Dedifferentiated amniotic fluid mesenchymal stem cell (primary cell): Measurements from ENCODE around the gene VN1R5.
"Not testable (repeated sequence)": the region's sequence is repeated elsewhere in the genome, so short reads cannot be mapped to it uniquely, and the experiment has no call there.

Experiments
- DNase-seq: peaks from one replicate; pipeline ENCODE4 v3.0.0-alpha.2; 2016; ENCODE audit errors: extremely low spot score

Gene VN1R5

DNA sequence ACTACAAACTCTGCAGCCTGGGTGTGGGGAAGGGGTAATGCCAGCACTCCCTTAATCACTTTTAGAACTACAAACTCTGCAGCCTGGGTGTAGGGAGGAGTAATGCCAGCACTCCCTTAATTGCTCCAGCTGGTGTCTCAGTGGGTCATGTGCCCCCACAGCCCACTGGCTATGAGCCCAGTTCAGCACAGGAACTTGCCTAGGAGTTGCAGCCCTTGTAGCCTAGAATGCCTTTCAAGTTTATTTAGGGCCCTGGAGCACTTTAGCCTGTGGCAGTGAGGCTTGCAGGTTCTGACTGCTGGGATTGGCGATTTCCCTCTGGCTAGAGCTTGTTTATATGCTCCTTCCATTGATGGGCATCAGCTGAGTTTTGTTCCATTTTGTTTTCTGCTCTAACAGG is 17.1 kb downstream of the VN1R5 start:
- DNase-seq = no peak

DNA sequence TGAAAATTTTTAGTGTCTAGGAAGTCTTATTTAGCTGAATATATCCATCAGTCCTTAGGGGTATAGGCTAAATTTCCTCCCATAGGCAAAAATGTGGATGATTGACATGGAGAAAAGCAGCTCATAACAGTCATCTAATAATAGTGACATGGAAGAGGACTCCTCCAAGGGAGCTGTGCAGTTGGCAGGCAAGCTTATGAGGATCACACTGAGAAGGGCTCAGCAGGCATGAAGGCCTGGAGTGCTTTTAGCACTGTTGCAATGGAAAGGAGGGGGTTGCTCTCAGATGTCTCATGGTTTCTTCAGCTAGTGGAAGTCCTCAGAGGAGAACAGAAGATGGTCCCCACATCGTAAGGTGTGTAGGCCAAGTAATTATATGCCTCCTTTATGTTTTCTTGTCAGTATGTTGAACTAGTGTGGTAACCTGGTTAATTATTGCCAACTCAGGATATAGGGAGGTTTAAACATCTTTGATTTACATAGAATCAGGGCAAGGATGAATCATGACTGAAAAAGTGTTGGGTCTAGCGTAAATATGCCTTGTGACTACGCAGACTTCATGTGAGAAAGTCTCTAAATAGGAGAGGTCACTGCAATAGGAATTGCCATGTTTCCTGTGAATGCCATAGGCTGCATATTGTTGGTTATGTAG is 18.9 kb downstream of the VN1R5 start:
- DNase-seq = no peak

DNA sequence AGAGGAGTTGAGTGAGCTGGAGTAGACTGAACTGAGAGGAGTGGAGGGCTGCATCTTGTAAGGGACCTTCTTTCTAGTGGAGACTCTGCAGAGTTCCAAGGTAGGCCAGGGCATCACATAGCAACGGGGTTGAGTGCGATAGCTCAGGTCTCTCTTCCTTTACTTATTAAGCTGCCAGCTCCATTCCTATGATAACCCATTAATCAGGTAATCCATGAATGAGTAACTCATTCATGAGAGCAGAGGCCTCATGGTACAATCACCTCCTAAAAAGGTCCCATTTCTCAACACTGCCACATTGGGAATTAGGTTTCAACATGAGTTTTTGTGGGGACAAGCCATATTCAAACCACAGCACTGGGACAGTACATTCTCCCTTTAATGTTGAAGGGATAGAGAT is 21.3 kb downstream of the VN1R5 start:
- DNase-seq = no peak

DNA sequence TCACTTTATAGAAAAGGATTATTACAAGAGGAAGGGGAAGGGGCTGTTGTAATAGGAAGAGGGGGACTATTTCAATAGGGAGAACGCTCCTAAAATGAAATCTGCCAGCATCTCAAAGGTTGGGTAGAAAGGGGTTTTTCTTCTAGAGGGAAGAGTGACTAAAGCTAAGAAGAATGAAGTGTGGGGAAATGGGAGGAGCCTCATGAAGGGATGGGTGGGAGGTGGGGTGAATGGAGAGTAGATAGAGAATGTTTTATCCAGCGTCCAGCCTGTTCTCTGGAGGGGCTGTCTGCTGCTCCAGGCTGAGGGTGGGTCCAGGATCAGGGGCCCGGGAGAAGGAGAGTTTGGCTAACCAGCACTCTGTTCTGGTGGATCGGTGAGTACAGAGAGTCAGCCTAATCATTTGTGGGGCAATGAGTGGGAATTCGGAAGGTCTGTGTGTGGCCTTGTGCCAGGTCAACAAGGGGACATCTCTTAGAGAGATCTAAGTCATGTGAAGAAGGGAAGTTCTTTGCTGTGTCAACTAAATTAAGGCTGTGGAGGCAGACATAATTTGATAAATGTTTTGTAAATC is 25.2 kb downstream of the VN1R5 start:
- DNase-seq = no peak

DNA sequence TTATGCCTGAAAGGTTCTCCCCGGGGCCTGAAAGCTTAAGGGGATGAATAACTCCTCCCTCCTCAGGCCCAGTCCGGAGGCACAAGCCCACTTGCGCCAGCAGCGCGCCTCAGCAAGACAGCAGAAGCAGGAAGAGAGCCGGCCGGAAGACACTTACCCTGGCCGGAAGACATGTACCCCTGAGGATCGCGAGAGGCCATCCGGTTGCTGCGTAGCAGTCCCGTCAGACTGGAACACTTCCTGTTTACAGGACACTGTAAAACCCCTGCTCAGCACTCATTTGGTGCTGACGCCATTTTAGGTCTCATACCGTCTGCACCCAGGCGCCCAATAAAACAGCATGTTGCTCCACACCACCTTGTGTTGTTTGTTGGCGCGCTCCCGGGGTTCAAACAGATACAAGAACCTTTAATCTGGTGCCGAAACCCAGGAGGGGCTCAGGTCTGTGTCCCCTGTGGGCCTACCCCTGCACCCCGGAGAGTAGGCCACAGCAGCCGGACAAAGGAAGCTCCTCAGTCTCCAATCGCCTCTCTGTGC is 30.3 kb downstream of the VN1R5 start:
- no peak for DNase-seq

DNA sequence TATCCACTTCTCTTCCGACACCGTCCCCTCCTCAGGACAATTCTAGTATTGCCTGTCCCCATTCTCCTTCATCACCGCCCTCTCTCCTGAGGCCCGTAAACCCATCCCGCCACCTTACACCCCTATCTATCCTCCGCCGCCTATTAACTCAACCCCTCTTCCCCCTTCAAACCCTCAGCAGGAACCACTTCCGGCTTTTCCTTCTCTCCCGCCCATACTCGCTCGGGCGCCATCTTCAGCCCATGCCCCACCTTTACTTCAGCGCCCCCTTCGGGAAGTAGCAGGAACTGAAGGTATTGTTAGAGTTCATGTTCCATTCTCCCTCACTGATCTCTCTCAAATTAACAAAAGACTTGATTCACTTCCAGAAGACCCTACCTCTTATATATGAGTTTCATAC is 31.6 kb downstream of the VN1R5 start:
- DNase-seq = no peak

DNA sequence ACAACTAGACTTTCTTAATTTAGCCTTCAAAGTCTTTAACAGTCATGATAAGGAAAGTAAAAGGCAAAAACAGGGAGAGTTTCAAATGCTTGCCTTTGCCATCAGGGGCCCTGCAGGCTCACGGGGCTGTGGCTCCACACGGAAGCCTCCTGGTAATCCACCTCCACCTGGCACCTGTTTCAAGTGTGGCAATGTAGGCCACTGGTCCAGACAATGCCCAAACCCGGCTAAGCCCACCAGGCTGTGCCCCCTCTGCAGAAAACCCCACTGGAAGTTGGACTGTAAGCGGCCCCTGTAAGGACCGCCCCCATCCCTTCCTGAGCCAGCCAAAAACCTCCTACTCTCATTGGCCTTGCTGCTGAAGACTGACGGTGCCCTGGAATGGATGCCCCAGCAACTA is 32.5 kb downstream of the VN1R5 start:
- no peak for DNase-seq

DNA sequence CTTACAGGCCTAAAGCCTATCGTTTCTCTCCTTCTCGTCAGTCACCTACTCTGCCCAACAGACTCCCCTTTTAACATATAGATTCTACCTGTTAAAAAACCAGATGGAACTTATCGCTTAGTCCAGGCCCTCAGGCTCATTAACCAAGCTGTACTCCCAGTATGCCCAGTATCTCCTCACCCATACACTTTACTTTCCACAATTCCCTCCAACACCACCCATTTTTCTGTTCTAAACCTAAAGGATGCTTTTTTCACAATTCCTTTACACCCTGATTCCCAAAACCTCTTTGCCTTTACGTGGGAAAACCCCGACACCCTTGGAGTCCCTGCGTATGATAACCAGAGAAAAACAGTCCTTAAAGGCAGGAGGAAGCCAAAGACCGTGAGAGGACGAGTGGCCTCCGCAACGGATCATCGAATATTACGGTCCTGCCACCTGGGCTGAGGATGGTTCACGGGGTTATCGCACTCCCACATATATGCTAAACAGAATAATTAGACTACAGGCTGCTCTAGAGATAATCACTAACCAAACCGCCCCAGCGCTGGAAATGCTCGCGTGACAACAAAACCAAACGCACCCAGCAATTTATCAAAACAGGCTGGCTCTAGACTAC is 33.5 kb downstream of the VN1R5 start:
- not testable (repeated sequence) for DNase-seq

DNA sequence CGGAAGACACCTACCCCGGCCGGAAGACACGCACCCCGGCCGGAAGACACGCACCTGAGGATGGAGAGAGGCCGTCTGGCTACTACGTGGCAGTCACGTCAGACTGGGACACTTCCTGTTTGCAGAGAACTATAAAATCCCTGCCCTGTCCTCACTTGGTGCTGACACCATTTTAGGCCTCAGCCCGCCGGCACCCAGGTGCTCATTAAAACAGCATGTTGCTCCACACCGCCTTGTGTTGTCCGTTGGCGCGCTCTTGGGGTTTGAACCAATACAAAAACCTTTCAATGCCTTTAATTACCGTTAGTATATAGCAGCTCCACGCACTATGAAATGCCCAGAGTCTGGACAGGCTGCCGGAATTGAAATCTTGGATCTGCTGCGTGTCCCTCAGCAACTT is 34.7 kb downstream of the VN1R5 start:
- DNase-seq = no peak

DNA sequence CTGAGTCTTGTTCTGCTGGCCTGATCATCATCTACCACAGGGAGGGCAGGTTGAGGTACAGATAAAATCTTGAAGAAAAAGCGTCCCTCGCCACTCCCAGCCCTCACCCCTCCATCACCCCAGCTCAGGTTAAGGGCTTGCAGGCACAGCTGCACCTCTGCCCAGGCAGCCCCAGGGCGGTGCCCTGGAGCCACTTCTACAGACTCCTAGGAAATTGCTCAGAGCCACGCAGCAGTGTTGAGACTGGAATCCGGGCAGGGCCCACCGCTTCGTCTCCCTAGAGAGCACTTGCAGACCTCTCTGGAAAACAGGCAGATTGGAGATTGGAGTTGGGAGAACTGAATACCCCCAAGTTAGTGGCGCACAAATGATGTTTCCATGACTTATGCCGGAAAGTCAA is 35.3 kb downstream of the VN1R5 start:
- DNase-seq = no peak

DNA sequence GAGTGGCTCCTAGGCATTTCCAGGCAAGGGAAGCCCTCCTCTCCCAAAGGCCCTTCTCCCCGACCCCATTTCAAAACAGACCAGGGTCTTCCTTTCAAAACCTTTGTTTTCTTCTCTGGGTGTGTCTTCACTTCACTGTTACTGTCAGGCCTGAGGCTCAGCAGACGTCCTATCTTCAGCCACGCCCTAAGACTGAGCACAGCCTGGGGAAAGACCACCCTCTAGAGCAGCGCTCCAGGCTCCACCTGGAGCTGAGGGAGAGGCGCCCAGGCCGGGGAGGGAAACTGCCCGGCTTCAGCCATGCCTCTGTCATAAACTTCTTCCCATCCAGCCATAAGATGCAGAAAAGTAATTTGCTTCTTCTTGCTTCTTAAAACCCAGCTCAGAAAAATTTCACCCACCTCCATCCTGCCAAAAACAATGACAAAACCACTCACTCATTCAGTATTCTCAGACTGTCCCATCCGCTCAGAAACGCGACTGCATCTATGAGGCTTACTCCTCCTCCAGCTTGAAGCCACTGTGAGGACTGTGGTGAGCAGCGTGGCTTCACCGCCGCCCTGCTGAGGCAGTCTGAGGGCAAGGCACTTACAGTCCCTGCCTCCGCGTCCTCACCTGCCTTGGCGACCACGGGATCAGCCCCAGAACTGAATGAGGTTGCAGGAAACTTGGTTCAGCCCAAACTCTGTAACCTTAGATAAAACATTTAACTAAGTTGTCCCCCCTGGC is 36.1 kb downstream of the VN1R5 start:
- no peak for DNase-seq

DNA sequence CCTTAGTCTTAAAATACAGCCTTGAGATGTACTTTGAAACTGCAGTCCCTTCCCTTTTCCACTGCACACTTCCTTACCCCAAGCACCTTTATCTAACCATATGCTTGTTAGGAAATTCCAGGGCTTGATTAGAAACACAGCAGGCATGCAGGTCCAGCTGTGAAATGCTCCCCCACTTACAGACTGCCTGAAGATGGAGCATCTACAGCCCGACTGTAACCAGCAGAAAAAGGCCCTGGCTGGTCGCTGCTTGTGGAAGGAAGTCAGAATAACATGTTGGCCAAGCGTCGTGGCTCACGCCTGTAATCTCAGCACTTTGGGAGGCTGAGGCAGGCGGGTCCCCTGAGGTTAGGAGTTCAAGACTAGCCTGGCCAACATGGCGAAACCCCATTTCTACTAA is 37.2 kb downstream of the VN1R5 start:
- DNase-seq = no peak

DNA sequence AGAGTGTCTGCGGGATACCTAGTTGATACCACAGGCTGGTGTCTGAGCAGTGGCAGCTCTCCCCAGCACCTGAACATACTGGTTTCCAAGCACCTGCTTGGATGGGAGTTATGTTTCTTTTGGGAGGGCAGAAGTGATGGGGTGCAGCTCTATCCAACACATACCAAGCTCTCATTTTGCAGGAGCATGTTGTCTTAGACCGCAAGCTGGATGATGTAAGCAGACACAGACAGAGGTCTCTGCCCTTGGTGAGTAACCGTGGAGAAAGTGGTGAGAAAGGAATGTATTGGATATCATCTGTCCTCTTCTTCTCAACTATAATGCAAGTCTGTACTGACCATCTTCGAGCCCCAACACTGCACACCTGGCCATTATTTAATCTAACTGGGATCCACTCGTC is 38.4 kb downstream of the VN1R5 start:
- peak; percentile 40 for DNase-seq

DNA sequence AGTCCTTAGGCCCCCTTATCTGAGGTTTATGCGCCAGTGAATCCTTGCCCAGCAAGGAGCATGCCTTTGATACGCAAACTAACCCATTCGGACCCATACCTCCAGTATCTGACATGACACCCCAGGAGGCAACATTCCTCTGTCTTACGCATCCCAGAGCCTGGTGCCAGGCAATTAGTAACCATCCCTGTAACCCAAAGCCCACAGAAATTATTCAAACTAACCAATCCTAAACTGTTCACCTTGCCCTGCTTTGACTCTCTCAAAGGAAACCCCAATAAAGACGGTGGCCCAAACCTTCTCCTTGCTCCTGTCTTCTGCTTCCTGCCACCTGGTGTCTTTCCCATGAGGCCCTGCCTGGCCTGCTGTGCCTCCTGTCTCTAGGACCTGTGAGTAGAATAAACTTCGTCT is 39.4 kb downstream of the VN1R5 start:
- no peak for DNase-seq

DNA sequence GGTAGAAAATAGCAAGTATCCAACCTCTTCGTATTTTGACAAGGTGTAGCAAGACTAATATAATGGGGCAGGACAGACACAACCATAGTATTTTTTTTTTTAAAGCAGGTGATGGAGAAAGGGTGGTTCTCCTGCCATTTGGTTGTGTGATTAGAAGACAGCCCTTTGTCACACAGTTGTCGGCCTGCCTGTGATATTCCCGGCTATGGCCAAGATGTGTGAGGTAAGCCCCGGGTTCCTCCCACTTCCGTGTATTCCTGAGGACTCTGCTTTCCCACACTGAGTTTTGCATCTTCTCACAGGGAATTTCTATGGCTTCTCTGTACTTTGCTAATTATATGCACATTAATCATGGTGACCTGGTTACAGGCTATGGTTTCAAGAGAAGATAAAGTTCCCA is 39.9 kb downstream of the VN1R5 start:
- DNase-seq = no peak

DNA sequence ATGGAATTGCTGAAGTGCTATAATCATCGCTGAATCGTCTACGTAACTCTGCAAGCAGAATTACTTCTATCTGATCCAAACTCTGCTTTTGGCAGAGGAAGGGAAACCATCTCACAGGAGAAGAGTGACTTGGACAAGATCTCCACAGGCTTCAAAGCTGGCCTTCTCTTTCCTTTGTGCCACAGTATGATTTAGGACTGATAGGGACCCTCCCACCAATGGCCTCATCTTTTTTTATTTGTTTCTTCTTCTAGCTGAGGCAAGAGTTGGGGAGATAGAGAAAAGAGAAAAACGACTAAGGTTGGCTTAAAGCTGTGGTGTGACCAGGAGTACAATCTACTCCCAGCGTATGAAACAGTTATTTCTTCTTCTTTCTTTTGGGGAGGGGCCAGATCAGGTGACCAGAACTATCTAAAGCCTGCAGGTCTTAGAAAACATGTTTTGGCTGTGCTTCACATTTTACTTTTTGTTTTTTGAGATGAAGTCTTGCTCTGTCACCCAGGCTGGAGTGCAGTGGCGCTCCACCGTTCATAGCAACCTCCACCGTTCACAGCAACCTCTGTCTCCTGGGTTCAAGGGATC is 40.8 kb downstream of the VN1R5 start:
- no peak for DNase-seq

DNA sequence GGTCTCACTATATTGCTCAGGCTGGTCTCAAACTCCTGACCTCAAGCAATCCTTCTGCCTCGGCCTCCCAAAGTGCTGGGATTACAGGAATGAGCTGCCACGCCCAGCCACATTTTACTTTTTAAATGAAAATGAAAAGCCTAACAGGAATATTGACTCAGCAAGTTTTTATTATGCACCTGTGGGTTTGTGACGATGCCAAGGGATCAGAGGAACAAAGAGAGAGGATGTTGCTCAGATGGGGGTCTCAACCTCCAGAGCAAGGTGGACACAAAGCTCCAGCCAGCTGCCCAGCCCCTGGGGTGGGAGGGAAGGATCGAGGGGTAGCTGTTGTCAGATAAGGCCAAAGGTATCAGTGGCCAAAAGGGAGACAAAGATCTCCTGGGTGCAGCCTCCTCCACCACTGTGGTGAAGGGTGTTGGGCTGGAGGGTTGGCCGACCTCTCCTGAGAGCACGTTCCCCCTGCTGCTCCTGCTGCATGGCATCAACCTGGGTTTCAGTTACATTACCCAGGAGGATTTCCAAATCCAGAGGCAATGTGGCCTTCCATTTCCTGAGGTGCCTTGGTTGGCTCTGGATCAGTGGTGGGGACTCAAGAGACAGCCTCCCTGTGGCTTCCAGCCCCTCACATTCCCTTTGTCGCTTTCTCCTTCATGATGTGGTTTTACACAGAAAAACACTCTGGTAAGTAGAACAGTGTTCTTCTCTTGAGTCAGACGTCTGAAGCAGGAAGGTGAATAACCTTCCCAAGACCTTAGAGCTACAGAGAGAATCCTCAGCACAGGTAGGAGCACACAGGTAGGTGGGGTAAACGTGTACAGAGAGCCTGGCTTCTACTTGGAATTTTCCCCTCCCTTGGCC is 41.6 kb downstream of the VN1R5 start:
- DNase-seq = no peak

DNA sequence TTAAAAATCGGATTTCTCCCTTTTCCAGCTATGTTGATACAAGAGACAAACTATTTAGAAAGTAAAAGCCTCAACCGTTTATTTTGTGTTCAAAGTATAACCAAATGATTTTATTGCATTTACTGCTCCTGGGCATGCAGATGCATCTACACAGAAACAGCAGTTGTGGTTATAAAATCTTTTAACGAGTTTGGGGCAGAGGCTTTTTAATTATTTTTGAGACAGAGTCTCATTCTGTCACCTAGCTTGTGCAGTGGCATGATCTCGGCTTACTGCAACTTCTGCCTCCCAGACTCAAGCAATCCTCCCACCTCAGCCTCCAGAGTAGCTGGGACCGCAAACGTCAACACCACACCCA is 42.2 kb downstream of the VN1R5 start:
- no peak for DNase-seq

DNA sequence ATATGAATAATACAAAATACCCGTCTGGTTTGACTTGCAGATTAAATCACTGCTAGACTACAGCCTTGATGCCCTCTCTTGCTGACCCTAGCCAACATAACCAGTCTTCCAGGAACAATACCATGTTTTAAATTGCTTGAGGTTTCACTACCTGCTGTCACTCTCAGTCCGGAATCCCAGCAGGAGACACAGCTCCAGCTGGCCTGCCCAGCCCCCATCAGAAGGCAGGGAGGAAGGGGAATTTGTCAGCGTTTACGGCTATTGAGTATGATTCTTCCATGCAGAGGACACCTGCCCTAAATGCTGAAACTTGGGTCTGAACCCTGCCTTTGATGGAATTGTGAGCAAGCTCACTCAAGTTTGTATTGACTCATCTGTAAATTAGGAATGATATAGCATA is 42.8 kb downstream of the VN1R5 start:
- no peak for DNase-seq

DNA sequence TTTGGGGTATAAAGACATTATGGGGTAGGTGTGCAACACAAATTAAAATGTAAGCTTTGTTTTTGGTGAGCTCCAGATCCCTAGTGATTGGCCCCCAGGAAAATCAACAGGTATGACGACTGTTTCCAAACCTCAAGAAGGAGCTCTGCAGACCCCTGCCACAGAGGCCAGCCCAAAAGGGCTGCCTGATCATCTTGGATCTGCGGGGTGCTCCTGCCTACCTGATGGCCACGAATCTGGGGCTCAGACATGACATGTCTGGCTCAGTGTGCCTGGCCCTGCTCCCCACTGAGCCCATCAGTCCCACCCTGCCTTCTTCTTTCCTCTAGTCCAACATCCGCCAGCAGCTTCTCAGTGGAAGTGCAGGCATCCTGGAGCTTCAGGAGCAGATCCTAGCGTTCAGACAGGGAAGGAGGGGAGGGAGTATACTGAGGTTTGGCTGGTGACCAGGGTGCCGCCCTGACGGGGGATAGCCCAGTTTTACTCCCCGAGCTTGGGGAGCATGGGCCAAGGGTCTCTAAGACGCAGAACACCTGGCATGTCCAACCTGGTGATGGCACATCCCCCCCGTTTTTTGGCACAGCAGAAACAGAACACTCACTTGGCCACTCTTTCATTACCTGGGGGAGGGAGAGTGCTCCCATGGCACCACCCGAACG is 44.0 kb downstream of the VN1R5 start:
- no peak for DNase-seq
